Glutamatergic neuron (in vitro differentiated cells): ENCODE data around the gene ASPSCR1. TPM values are rescaled to one million over a fixed set of nuclear protein-coding genes. Genes with fewer than 3 reads are reported as not detected.

Source experiments
- DNase-seq: peaks from one replicate; pipeline ENCODE4 v3.0.0; 2022
- H3K27ac Mint-ChIP-seq: one replicate; pipeline ENCODE4 v1.8.0; 2020; ENCODE audit warnings: mild to moderate bottlenecking, mixed read lengths, inconsistent platforms; ENCODE audit not compliant: unreplicated experiment
- H3K27me3 Mint-ChIP-seq: one replicate; pipeline ENCODE4 v1.8.0; 2020; ENCODE audit warnings: mild to moderate bottlenecking, moderate library complexity, mixed read lengths, inconsistent platforms; ENCODE audit not compliant: unreplicated experiment
- H3K36me3 Mint-ChIP-seq: one replicate; pipeline ENCODE4 v1.8.0; 2020; ENCODE audit warnings: mild to moderate bottlenecking, mixed read lengths, inconsistent platforms; ENCODE audit not compliant: unreplicated experiment
- H3K4me1 Mint-ChIP-seq: one replicate; pipeline ENCODE4 v1.8.0; 2020; ENCODE audit warnings: mild to moderate bottlenecking, low read depth, mixed read lengths, inconsistent platforms; ENCODE audit not compliant: unreplicated experiment
- H3K4me3 Mint-ChIP-seq: one replicate; pipeline ENCODE4 v1.8.0; 2020; ENCODE audit warnings: mild to moderate bottlenecking, mixed read lengths, inconsistent platforms; ENCODE audit not compliant: unreplicated experiment
- H3K9me3 Mint-ChIP-seq: one replicate; pipeline ENCODE4 v1.8.0; 2020; ENCODE audit warnings: mild to moderate bottlenecking, moderate library complexity, mixed read lengths, inconsistent platforms; ENCODE audit not compliant: unreplicated experiment
- CTCF ChIP-seq: fragments of 200-600 bp; sonication (generic); IDR thresholded peaks from one replicate; pipeline ENCODE4 v1.5.0; 2021; ENCODE audit not compliant: partially characterized antibody, unreplicated experiment
- total RNA-seq: library from RNA; stranded (reverse); fragmentation: NEBNext Ultra II Directional; extraction: Animal tissue kit (Norgen Biotek cat#: 25700); gene quantifications from one replicate; pipeline ENCODE4 v1.2.1, GENCODE V29; 2021; ENCODE audit not compliant: unreplicated experiment

The ASPSCR1 gene
- total RNA-seq, 1 donor from 2014 or later = 51.7 TPM

GRCh38 chr17:81992306-81993102, 15.1 kb downstream of the ASPSCR1 start:
- no peak for TF ChIP-seq CTCF
- DNase-seq = peak; percentile 24
- no peak overlapping the region for H3K4me3 Mint-ChIP-seq
- peaks cover 10% of the 10 kb centered on the region for H3K9me3 Mint-ChIP-seq
- H3K27me3 Mint-ChIP-seq = peaks cover 5% of the 10 kb centered on the region
- H3K27ac Mint-ChIP-seq = peak overlapping the region; percentile 62
- H3K4me1 Mint-ChIP-seq = peaks cover 13% of the 10 kb centered on the region
- H3K36me3 Mint-ChIP-seq = peaks cover 5% of the 10 kb centered on the region

- TF ChIP-seq CTCF = no peak
- Mint-ChIP-seq H3K9me3 (peaks cover 10% of the 10 kb centered on the region), H3K27ac (peak overlapping the region; percentile 77), H3K36me3 (peaks cover 5% of the 10 kb centered on the region), H3K4me1 (peaks cover 14% of the 10 kb centered on the region), H3K4me3 (peak overlapping the region; percentile 57), H3K27me3 (peaks cover 5% of the 10 kb centered on the region)
- DNase-seq = peak; percentile 18
Observed at GRCh38 chr17:81993729-81994592, 16.5 kb downstream of the ASPSCR1 start.

DNA sequence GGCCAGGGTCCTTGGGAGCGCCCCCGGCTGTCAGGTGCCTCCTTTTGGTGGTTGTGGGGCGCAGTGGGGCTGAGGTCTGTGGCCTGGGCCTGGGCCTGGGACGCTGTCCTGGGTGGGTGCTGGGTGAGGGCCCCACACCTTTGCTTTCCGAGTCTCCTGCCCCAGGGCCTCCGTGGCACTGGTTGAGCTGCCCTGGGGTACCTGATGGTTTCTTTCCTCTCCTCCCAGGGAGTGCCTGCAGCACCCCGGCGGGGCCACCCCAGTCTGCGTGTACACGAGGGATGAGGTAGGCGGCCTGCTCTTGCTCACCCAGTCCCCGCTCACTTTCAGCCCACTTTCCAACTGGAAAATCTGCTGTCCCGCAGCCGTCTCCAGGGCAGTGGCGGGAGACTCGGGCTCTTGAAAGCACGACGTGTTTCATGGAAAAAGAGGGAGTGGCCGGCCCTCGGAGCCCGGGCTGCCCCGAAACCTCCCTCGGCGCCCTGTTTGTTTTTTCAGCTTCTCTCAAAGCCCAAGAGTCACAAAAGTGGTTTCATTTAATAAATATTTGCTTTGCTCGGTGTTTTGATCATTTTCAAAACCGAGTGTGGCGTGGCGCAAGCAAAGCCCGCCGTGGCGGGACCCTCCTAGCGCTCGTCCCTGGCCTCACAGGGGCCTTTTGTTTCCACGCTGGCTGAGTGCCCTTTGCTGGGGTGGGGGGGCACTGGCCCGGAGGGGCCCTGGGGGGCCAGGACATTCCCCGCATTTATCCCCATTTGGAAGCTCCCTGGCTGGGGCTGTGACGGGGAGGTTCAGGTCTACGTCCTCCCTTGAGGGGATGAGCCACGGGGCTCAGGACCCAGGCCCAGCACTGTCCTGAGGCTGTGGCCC, 17.4 kb downstream of the ASPSCR1 start:
- Mint-ChIP-seq H3K36me3 (peaks cover 5% of the 10 kb centered on the region), H3K27me3 (peaks cover 5% of the 10 kb centered on the region), H3K27ac (no peak overlapping the region), H3K4me1 (peaks cover 16% of the 10 kb centered on the region), H3K9me3 (peaks cover 10% of the 10 kb centered on the region), H3K4me3 (no peak overlapping the region)
- no peak for TF ChIP-seq CTCF
- DNase-seq = peak; percentile 8

- TF ChIP-seq CTCF = no peak
- no peak overlapping the region for H3K4me3 Mint-ChIP-seq
- peaks cover 17% of the 10 kb centered on the region for H3K4me1 Mint-ChIP-seq
- H3K27me3 Mint-ChIP-seq = peaks cover 5% of the 10 kb centered on the region
- H3K27ac Mint-ChIP-seq = no peak overlapping the region
- H3K36me3 Mint-ChIP-seq = peaks cover 2% of the 10 kb centered on the region
- DNase-seq = no peak
- H3K9me3 Mint-ChIP-seq = peaks cover 7% of the 10 kb centered on the region
Observed at GRCh38 chr17:81995463-81996231, 18.2 kb downstream of the ASPSCR1 start.
